Neuronal stem cell (in vitro differentiated cells): ENCODE measurements around the gene HSPA1B. TPM values are rescaled to one million over a fixed set of nuclear protein-coding genes. Genes with fewer than 3 reads are reported as not detected.

Experiments
- DNase-seq: peaks from one replicate; pipeline ENCODE4 v3.0.0-alpha.2; 2013; ENCODE audit warnings: low spot score
- H2AFZ ChIP-seq: one replicate; pipeline ENCODE4 v1.6.1; 2013; ENCODE audit warnings: mild to moderate bottlenecking, low read length, inconsistent platforms
- H2AK5ac ChIP-seq: 2 replicates; pipeline ENCODE4 v1.6.1; 2013; ENCODE audit warnings: low read depth, mild to moderate bottlenecking, inconsistent platforms, low read length, moderate library complexity, mixed read lengths
- H2BK120ac ChIP-seq: 2 replicates; pipeline ENCODE4 v1.6.1; 2013; ENCODE audit warnings: low read depth, mild to moderate bottlenecking, inconsistent platforms, low read length, moderate library complexity, mixed read lengths
- H2BK12ac ChIP-seq: one replicate; pipeline ENCODE4 v1.6.1; 2013; ENCODE audit warnings: low read length, inconsistent platforms
- H2BK15ac ChIP-seq: 2 replicates; pipeline ENCODE4 v1.6.1; 2013; ENCODE audit warnings: mild to moderate bottlenecking, low read length, inconsistent platforms, mixed read lengths
- H2BK5ac ChIP-seq: one replicate; pipeline ENCODE4 v1.6.1; 2013; ENCODE audit warnings: inconsistent platforms, mild to moderate bottlenecking, low read length, moderate library complexity
- H3K14ac ChIP-seq: one replicate; pipeline ENCODE4 v1.6.1; 2013; ENCODE audit warnings: low read length, inconsistent platforms
- H3K18ac ChIP-seq: 2 replicates; pipeline ENCODE4 v1.6.1; 2013; ENCODE audit warnings: low read length, inconsistent platforms
- H3K23ac ChIP-seq: 2 replicates; pipeline ENCODE4 v1.6.1; 2013; ENCODE audit warnings: low read depth, mild to moderate bottlenecking, mixed read lengths, low read length, inconsistent platforms; ENCODE audit not compliant: poor library complexity
- H3K27ac ChIP-seq: replicated peaks from 3 replicates; pipeline ENCODE4 v1.5.1; 2013; ENCODE audit warnings: low read length, inconsistent platforms
- H3K27me3 ChIP-seq, 3 experiments: 2 replicates each; pipeline ENCODE4 v1.6.1; 2013; ENCODE audit warnings: low read length in 3 of 3, mild to moderate bottlenecking in 2 of 3, inconsistent platforms in 1 of 3, low read depth in 1 of 3, mixed read lengths in 1 of 3, moderate library complexity in 1 of 3; ENCODE audit not compliant: control insufficient read depth in 3 of 3, insufficient read depth in 3 of 3
- H3K36me3 ChIP-seq, 2 donors: replicated peaks in 1 of 2; 2 replicates each; pipeline ENCODE4 v1.6.1; 2013; ENCODE audit warnings: low read length in 2 of 2; ENCODE audit not compliant: control insufficient read depth in 2 of 2, insufficient read depth in 2 of 2
- H3K4ac ChIP-seq: 2 replicates; pipeline ENCODE4 v1.6.1; 2013; ENCODE audit warnings: inconsistent platforms, mild to moderate bottlenecking, low read length, moderate library complexity
- H3K4me1 ChIP-seq, 2 donors: 1 replicate in 1 of 2; 2 replicates in 1 of 2; pipeline ENCODE4 v1.6.1; 2013; ENCODE audit warnings: low read length in 2 of 2, low read depth in 1 of 2; ENCODE audit not compliant: control insufficient read depth in 2 of 2, insufficient read depth in 1 of 2
- H3K4me2 ChIP-seq: one replicate; pipeline ENCODE4 v1.6.1; 2013; ENCODE audit warnings: mild to moderate bottlenecking, low read length, inconsistent platforms; ENCODE audit not compliant: insufficient read depth, poor library complexity, severe bottlenecking
- H3K4me3 ChIP-seq, 2 donors: 2 replicates each; pipeline ENCODE4 v1.5.1; 2013; ENCODE audit warnings: low read length in 2 of 2, mild to moderate bottlenecking in 2 of 2, inconsistent platforms in 1 of 2, moderate library complexity in 1 of 2
- H3K79me1 ChIP-seq: one replicate; pipeline ENCODE4 v1.6.1; 2013; ENCODE audit warnings: low read depth, mild to moderate bottlenecking, inconsistent platforms, low read length, moderate library complexity
- H3K9ac ChIP-seq: one replicate; pipeline ENCODE4 v1.6.1; 2013; ENCODE audit warnings: mild to moderate bottlenecking, low read depth, low read length, inconsistent platforms; ENCODE audit not compliant: poor library complexity
- H3K9me3 ChIP-seq, 2 donors: replicated peaks in 1 of 2; 2 replicates each; pipeline versions ENCODE3 to v1.6.1; 2013; ENCODE audit warnings: low read length in 2 of 2, mild to moderate bottlenecking in 2 of 2, inconsistent platforms in 1 of 2, low read depth in 1 of 2, mixed read lengths in 1 of 2, moderate library complexity in 1 of 2; ENCODE audit not compliant: control insufficient read depth in 2 of 2, insufficient read depth in 1 of 2
- H4K8ac ChIP-seq: one replicate; pipeline ENCODE4 v1.6.1; 2013; ENCODE audit warnings: low read depth, mild to moderate bottlenecking, inconsistent platforms, low read length, moderate library complexity
- H4K91ac ChIP-seq: one replicate; pipeline ENCODE4 v1.6.1; 2013; ENCODE audit warnings: low read length, low read depth, mild to moderate bottlenecking, inconsistent platforms; ENCODE audit not compliant: poor library complexity
- WGBS, 2 donors: extraction: QIAGEN DNeasy Blood & Tissue Kit; methylation state at CpG; one replicate each; pipeline ENCODE4 v1.1.7; 2013; ENCODE audit warnings: missing lambda C conversion rate in 2 of 2, mixed read lengths in 1 of 2; ENCODE audit not compliant: insufficient read length in 2 of 2, insufficient replicate concordance in 1 of 2; ENCODE audit errors: extremely low coverage in 2 of 2; 5-methylcytosine and 5-hydroxymethylcytosine counted together
- polyA plus RNA-seq, 2 experiments: library from polyadenylated mRNA; stranded (reverse); fragments of 200-250 nt; gene quantifications; one replicate each; pipeline ENCODE4 v1.2.3, GENCODE V29; 2013

HSPA1B gene
- 25.9 TPM for polyA plus RNA-seq (2013, experiment 1 of 2)
- polyA plus RNA-seq (2013, experiment 2 of 2), result 25.2 TPM

DNA sequence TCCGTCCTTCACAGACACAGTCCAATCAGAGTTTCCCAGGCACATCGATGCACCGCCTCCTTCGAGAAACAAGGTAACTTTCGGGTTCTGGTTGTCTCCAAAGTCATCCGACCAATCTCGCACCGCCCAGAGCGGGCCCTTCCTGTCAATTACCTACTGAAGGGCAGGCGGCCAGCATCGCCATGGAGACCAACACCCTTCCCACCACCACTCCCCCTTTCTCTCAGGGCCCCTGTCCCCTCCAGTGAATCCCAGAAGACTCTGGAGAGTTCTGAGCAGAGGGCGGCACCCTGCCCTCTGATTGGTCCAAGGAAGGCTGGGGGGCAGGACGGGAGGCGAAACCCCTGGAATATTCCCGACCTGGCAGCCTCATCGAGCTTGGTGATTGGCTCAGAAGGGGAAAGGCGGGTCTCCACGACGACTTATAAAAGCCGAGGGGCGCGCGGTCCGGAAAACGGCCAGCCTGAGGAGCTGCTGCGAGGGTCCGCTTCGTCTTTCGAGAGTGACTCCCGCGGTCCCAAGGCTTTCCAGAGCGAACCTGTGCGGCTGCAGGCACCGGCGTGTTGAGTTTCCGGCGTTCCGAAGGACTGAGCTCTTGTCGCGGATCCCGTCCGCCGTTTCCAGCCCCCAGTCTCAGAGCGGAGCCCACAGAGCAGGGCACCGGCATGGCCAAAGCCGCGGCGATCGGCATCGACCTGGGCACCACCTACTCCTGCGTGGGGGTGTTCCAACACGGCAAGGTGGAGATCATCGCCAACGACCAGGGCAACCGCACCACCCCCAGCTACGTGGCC, at the start of gene HSPA1B:
Gene HSPA1B (plus strand): TSS at position 453 of the 794 bp plus-strand sequence. CDS start 213 bp downstream, at position 666.
- H3K23ac ChIP-seq, result peak within 1 kb of the TSS; percentile 100
- peak; percentile 99 for DNase-seq
- peaks cover under 1 to 6% of the 10 kb centered on the region in 2 donors for H3K4me1 ChIP-seq
- H3K4me2 ChIP-seq, result peak within 1 kb of the TSS; percentile 99
- peak within 1 kb of the TSS; percentile 63 to 76 for H3K4me3 ChIP-seq
- H2BK15ac ChIP-seq, result no peak within 1 kb of the TSS
- H3K14ac ChIP-seq, result no peak within 1 kb of the TSS
- peak within 1 kb of the TSS; percentile 75 for H2AFZ ChIP-seq
- H3K79me1 ChIP-seq, result no peaks in the 10 kb centered on the region
- no peak within 1 kb of the TSS for H4K91ac ChIP-seq
- no peak within 1 kb of the TSS for H2BK12ac ChIP-seq
- no peak within 1 kb of the TSS for H2BK5ac ChIP-seq
- no peaks in the 10 kb centered on the region for H3K9me3 ChIP-seq
- WGBS, 2 donors, result no CpG with 5 or more reads among the region's 56 CpGs
- H3K27me3 ChIP-seq, result no peaks in the 10 kb centered on the region
- H3K27ac ChIP-seq, result peak within 1 kb of the TSS; percentile 83
- H3K18ac ChIP-seq, result peak within 1 kb of the TSS; percentile 82
- H4K8ac ChIP-seq, result no peak within 1 kb of the TSS
- H2BK120ac ChIP-seq, result no peak within 1 kb of the TSS
- peak within 1 kb of the TSS; percentile 81 for H3K9ac ChIP-seq
- no peak within 1 kb of the TSS for H2AK5ac ChIP-seq
- no peak within 1 kb of the TSS for H3K4ac ChIP-seq
- peaks cover 0 to 6% of the 10 kb centered on the region in 2 donors for H3K36me3 ChIP-seq

DNA sequence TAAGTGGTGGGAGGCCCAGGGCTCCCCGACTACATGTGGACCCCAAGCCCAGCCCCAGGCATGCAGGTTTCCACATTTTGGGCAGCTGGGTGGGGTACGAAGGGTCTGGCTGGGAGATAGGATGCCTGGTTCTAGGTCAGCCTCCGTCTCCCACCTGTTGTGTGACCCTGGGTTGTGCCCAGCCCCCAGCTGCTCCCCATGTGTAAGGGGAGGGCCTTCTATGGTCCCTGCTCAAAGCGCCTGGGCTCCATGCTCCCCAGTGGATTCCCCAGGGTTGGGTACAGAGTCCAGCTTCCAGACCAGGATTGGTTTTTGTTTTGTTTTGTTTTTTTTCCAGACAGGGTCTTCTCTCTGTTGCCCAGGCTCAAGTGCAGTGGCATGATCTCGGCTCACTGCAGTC, 49.3 kb upstream of the HSPA1B start:
- Histone ChIP-seq H2BK5ac (peak overlapping the region; percentile 5), H3K14ac (no peak overlapping the region), H2BK120ac (no peak overlapping the region), H3K79me1 (peaks cover 2% of the 10 kb centered on the region), H2BK12ac (no peak overlapping the region), H3K27me3 (no peaks in the 10 kb centered on the region), H3K23ac (no peak overlapping the region), H2AK5ac (no peak overlapping the region), H3K27ac (no peak overlapping the region), H3K36me3 (peaks cover 42 to 58% of the 10 kb centered on the region in 2 donors), H2AFZ (no peak overlapping the region), H3K18ac (no peak overlapping the region), H2BK15ac (no peak overlapping the region), H3K9ac (no peak overlapping the region), H3K9me3 (no peaks in the 10 kb centered on the region), H4K8ac (no peak overlapping the region), H3K4me2 (no peak overlapping the region), H3K4me1 (peaks cover 4 to 8% of the 10 kb centered on the region in 2 donors), H3K4me3 (no peak overlapping the region), H4K91ac (no peak overlapping the region), H3K4ac (no peak overlapping the region)
- no peak for DNase-seq
- no CpG with 5 or more reads among the region's 5 CpGs for WGBS, 2 donors

DNA sequence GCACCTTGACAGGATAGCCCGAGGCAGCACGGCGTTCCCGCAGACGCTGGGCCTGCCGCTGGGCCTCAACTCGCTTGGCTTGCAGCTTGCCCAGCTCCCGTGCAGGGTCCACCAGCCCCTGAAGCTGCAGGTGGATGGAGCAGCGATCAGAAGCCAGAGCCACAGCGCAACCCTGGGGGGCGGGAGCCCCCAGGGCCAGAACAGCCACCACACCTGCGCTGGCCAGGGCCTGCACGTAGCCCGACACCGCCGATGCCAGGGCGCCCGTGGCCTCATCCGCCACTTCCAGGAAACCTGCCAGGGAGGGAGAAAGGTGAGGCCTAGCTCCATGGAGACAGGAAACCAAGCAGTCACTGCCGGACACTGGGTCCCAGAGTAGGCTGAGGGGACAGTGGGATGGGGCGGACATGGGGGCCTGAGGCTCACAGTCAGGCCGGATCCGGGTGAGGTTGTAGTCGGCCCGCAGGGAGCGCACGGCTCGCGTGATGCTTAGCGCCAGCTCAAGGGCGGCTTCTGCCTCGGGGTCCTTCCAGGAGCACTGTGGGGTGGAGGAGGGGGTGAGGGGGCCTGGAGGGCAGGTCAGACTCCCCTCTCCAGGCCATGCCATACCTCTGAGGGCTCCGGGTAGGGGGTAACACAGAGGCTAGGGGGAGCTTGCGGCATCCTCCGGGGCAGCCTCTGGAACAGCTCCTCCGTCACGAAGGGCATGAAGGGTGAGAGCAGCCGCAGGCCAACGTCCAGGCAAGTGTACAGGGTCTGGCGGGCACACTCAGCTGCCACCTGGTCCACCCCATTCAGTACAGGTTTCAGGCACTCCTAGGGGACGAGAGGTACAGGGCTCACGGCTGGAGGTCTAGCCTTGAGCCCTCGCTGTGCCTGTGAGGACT, 48.3 kb upstream of the HSPA1B start:
- Histone ChIP-seq H3K14ac (no peak overlapping the region), H2BK5ac (no peak overlapping the region), H3K9me3 (no peaks in the 10 kb centered on the region), H3K27me3 (no peaks in the 10 kb centered on the region), H3K18ac (no peak overlapping the region), H3K27ac (no peak overlapping the region), H4K91ac (no peak overlapping the region), H2BK120ac (no peak overlapping the region), H3K23ac (peak overlapping the region; percentile 43), H2BK15ac (no peak overlapping the region), H2AK5ac (no peak overlapping the region), H3K4me1 (peaks cover 4 to 8% of the 10 kb centered on the region in 2 donors), H3K79me1 (peaks cover 2% of the 10 kb centered on the region), H3K9ac (no peak overlapping the region), H3K4me3 (no peak overlapping the region), H3K4me2 (no peak overlapping the region), H2AFZ (no peak overlapping the region), H4K8ac (no peak overlapping the region), H2BK12ac (no peak overlapping the region), H3K36me3 (peaks cover 46 to 68% of the 10 kb centered on the region in 2 donors), H3K4ac (no peak overlapping the region)
- DNase-seq, result no peak
- WGBS, 2 donors, result no CpG with 5 or more reads among the region's 43 CpGs

DNA sequence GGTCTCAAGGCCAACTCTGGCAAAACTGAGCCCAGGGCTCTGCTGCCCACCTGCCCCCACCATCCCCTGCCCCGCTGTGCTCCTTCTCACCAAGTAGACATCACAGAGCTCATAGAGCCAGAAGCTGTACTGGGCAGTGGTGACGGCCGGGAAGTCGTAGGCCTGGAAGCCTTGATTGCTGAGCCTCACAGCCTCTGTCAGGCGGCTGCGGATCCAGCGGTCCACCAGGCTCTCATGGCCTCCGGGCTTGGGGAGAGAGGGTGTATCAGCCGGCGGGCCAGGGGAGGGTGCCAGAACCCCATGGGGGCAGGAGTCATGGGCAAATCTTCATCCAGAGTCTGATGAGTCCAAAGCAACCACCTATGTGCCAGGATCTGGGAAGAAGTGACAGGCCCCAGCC, 47.6 kb upstream of the HSPA1B start:
- H3K9me3 ChIP-seq, result no peaks in the 10 kb centered on the region
- peaks cover 53 to 74% of the 10 kb centered on the region in 2 donors for H3K36me3 ChIP-seq
- no peak overlapping the region for H2BK5ac ChIP-seq
- H2BK12ac ChIP-seq, result no peak overlapping the region
- H3K18ac ChIP-seq, result no peak overlapping the region
- H3K27me3 ChIP-seq, result no peaks in the 10 kb centered on the region
- no CpG with 5 or more reads among the region's 10 CpGs for WGBS, 2 donors
- H2BK120ac ChIP-seq, result no peak overlapping the region
- H4K91ac ChIP-seq, result no peak overlapping the region
- H3K23ac ChIP-seq, result no peak overlapping the region
- H3K4me3 ChIP-seq, result no peak overlapping the region
- no peak overlapping the region for H3K4ac ChIP-seq
- no peak overlapping the region for H3K9ac ChIP-seq
- no peak overlapping the region for H2BK15ac ChIP-seq
- H2AFZ ChIP-seq, result no peak overlapping the region
- no peak overlapping the region for H3K4me2 ChIP-seq
- H2AK5ac ChIP-seq, result no peak overlapping the region
- H4K8ac ChIP-seq, result no peak overlapping the region
- no peak for DNase-seq
- H3K27ac ChIP-seq, result no peak overlapping the region
- peaks cover 2% of the 10 kb centered on the region for H3K79me1 ChIP-seq
- peaks cover 4 to 8% of the 10 kb centered on the region in 2 donors for H3K4me1 ChIP-seq
- no peak overlapping the region for H3K14ac ChIP-seq
